Medulla oblongata (tissue), 1 donor: ENCODE measurements around the gene IRAK1.
A peak's percentile ranks its signal among the peaks of the same experiment; 100 is the strongest.

Experiments used
- DNase-seq: peaks from one replicate; pipeline ENCODE4 v3.0.0-alpha.2; 2015; ENCODE audit errors: extremely low spot score

Gene IRAK1

GRCh38 chrX:154019061-154019621, 561 bp downstream of the IRAK1 start:
- no peak for DNase-seq

GRCh38 chrX:154018518-154019060, 1.1 kb downstream of the IRAK1 start:
- no peak for DNase-seq

GRCh38 chrX:154017766-154018517, 1.8 kb downstream of the IRAK1 start:
- DNase-seq: no peak

GRCh38 chrX:154016366-154017076, 3.2 kb downstream of the IRAK1 start:
- DNase-seq: no peak

GRCh38 chrX:154015581-154016264, 4.0 kb downstream of the IRAK1 start:
- no peak for DNase-seq

GRCh38 chrX:154014429-154015380, 5.0 kb downstream of the IRAK1 start:
- DNase-seq: no peak

GRCh38 chrX:154013614-154014360, 5.9 kb downstream of the IRAK1 start:
- DNase-seq: peak; percentile 43

GRCh38 chrX:154013001-154013421, 6.7 kb downstream of the IRAK1 start:
- peak; percentile 42 for DNase-seq

- DNase-seq: peak; percentile 56
Measured at GRCh38 chrX:154012336-154012991, 7.2 kb downstream of the IRAK1 start.

GRCh38 chrX:154011376-154012335, 8.0 kb downstream of the IRAK1 start:
- peak; percentile 1 for DNase-seq

GRCh38 chrX:154010330-154011087, 9.2 kb downstream of the IRAK1 start:
- no peak for DNase-seq

- DNase-seq: no peak
Measured at GRCh38 chrX:154008521-154008920, 11.2 kb downstream of the IRAK1 start.

- DNase-seq: no peak
Measured at GRCh38 chrX:154006947-154007346, 12.8 kb downstream of the IRAK1 start.

- no peak for DNase-seq
Measured at GRCh38 chrX:154004315-154004714, 15.4 kb downstream of the IRAK1 start.

- peak; percentile 56 for DNase-seq
Measured at GRCh38 chrX:154002215-154002719, 17.4 kb downstream of the IRAK1 start.

- no peak for DNase-seq
Measured at GRCh38 chrX:154000051-154000450, 19.7 kb downstream of the IRAK1 start.

GRCh38 chrX:153999359-154000037, 20.2 kb downstream of the IRAK1 start:
- no peak for DNase-seq
